ENCODE results near the gene SMPD1. TPM values are rescaled to one million over a fixed set of nuclear protein-coding genes. Genes with fewer than 3 reads are reported as not detected.

Gene SMPD1
- total RNA-seq, 1 donor from 2014 or later = 27.1 TPM

- H3K36me3 Mint-ChIP-seq = peaks cover 9% of the 10 kb centered on the region
- H3K27ac Mint-ChIP-seq = no peak overlapping the region
- no peak for DNase-seq (ENCODE audit: low spot score in 2 of 2, unreplicated experiment in 2 of 2)
- no peaks in the 10 kb centered on the region for H3K27me3 Mint-ChIP-seq (ENCODE audit: low read depth)
- no peak overlapping the region for H3K4me3 Mint-ChIP-seq
- TF ChIP-seq CTCF (IDR thresholded peaks at IDR 0.05; ENCODE audit: unreplicated experiment) = no peak
- H3K9me3 Mint-ChIP-seq = no peaks in the 10 kb centered on the region
- H3K4me1 Mint-ChIP-seq = no peaks in the 10 kb centered on the region
These were observed 14.2 kb downstream of the SMPD1 start for GRCh38 chr11:6404342-6405051.

- no peak for TF ChIP-seq CTCF (IDR thresholded peaks at IDR 0.05; ENCODE audit: unreplicated experiment)
- H3K4me3 Mint-ChIP-seq = no peak overlapping the region
- H3K9me3 Mint-ChIP-seq = no peaks in the 10 kb centered on the region
- no peak for DNase-seq (ENCODE audit: low spot score in 2 of 2, unreplicated experiment in 2 of 2)
- peaks cover 8% of the 10 kb centered on the region for H3K36me3 Mint-ChIP-seq
- no peaks in the 10 kb centered on the region for H3K27me3 Mint-ChIP-seq (ENCODE audit: low read depth)
- no peaks in the 10 kb centered on the region for H3K4me1 Mint-ChIP-seq
- H3K27ac Mint-ChIP-seq = no peak overlapping the region
These were observed 14.9 kb downstream of the SMPD1 start for GRCh38 chr11:6405052-6405667.

GRCh38 chr11:6405846-6406245 is 15.6 kb downstream of the SMPD1 start:
- Mint-ChIP-seq H3K27me3 (ENCODE audit: low read depth) (no peaks in the 10 kb centered on the region), H3K9me3 (no peaks in the 10 kb centered on the region), H3K27ac (no peak overlapping the region), H3K36me3 (peaks cover 8% of the 10 kb centered on the region), H3K4me1 (no peaks in the 10 kb centered on the region), H3K4me3 (no peak overlapping the region)
- no peak for DNase-seq (ENCODE audit: low spot score in 2 of 2, unreplicated experiment in 2 of 2)
- TF ChIP-seq CTCF (IDR thresholded peaks at IDR 0.05; ENCODE audit: unreplicated experiment) = no peak

GRCh38 chr11:6406370-6406769 is 16.1 kb downstream of the SMPD1 start:
- H3K9me3 Mint-ChIP-seq = no peaks in the 10 kb centered on the region
- no peaks in the 10 kb centered on the region for H3K27me3 Mint-ChIP-seq (ENCODE audit: low read depth)
- TF ChIP-seq CTCF (IDR thresholded peaks at IDR 0.05; ENCODE audit: unreplicated experiment) = no peak
- DNase-seq (ENCODE audit: low spot score in 2 of 2, unreplicated experiment in 2 of 2) = no peak
- H3K4me3 Mint-ChIP-seq = no peak overlapping the region
- H3K4me1 Mint-ChIP-seq = no peaks in the 10 kb centered on the region
- no peak overlapping the region for H3K27ac Mint-ChIP-seq
- H3K36me3 Mint-ChIP-seq = peaks cover 8% of the 10 kb centered on the region

- Mint-ChIP-seq H3K9me3 (no peaks in the 10 kb centered on the region), H3K36me3 (peaks cover 8% of the 10 kb centered on the region), H3K4me1 (no peaks in the 10 kb centered on the region), H3K27ac (no peak overlapping the region), H3K4me3 (no peak overlapping the region), H3K27me3 (ENCODE audit: low read depth) (no peaks in the 10 kb centered on the region)
- TF ChIP-seq CTCF (IDR thresholded peaks at IDR 0.05; ENCODE audit: unreplicated experiment) = no peak
- no peak for DNase-seq (ENCODE audit: low spot score in 2 of 2, unreplicated experiment in 2 of 2)
These were observed 20.6 kb downstream of the SMPD1 start for GRCh38 chr11:6410695-6411430.

Data from mesothelial cell of epicardium (in vitro differentiated cells).